VCaP (cell line): ENCODE measurements around the gene ATXN7L1.

ENCODE experiments used
- H3K27ac ChIP-seq: fragments of 450-650 bp; 2 replicates; pipeline ENCODE4 v1.5.1; 2017
- TF ChIP-seq, protein P1 (sequence below): fragments of 450-650 bp; conservative IDR thresholded peaks from 2 replicates; pipeline ENCODE4 v1.5.1; 2017; ENCODE audit warnings: mild to moderate bottlenecking, moderate library complexity

The ATXN7L1 gene

GRCh38 chr7:105652359-105652993, 223.9 kb downstream of the ATXN7L1 start:
- TF ChIP-seq, protein P1, sequence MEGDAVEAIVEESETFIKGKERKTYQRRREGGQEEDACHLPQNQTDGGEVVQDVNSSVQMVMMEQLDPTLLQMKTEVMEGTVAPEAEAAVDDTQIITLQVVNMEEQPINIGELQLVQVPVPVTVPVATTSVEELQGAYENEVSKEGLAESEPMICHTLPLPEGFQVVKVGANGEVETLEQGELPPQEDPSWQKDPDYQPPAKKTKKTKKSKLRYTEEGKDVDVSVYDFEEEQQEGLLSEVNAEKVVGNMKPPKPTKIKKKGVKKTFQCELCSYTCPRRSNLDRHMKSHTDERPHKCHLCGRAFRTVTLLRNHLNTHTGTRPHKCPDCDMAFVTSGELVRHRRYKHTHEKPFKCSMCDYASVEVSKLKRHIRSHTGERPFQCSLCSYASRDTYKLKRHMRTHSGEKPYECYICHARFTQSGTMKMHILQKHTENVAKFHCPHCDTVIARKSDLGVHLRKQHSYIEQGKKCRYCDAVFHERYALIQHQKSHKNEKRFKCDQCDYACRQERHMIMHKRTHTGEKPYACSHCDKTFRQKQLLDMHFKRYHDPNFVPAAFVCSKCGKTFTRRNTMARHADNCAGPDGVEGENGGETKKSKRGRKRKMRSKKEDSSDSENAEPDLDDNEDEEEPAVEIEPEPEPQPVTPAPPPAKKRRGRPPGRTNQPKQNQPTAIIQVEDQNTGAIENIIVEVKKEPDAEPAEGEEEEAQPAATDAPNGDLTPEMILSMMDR: peak; percentile 97
- peak overlapping the region; percentile 15 for H3K27ac ChIP-seq

DNA sequence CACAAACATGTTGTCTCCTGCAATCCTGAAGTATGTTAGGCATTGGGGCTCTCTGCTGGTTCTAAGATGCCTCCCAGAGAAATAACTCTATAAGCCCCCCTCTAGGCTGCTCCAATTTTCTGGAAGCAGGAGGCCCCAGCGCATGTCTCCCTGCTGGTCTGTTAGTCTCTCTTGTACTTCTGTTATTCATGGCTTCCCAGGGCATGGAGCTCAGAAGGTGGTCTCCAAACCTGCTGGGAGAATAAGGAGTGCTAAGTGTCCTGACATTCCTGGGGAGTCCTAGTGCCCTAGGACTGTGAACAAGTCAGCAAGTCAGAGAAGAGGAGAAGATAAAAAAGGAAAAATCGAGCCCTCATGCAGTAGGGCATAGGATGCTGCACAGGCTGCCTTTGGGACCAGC, 224.6 kb downstream of the ATXN7L1 start:
- TF ChIP-seq, protein P1: no peak
- no peak overlapping the region for H3K27ac ChIP-seq

DNA sequence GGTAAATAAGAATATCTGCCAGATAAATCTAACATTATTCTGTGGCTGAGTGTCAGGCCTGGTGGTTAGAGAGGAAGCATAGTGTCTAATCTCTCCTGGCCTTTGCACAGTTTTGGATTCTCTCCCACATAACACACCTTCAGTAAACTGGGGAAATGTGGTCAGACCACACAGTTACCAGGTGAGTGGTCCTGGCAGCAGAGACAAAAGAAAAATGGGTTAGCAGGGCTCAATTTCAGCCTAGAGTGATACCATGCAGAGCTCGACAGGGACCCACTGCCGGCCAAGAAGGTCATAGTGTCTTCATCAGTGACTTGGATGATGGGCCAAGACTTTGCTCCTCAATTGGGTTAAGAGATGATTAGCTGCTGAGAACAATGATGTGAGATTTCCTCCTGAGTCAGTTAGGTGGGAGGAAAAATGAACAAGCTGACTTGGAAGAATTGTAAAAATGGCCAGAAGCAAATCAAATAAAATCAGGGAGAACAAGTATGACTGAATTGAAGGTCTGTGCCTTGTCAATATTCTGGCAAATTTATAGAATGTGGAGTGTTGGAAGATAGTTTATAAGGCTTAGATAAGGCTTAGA, 225.9 kb downstream of the ATXN7L1 start:
- H3K27ac ChIP-seq: no peak overlapping the region
- TF ChIP-seq, protein P1: no peak

DNA sequence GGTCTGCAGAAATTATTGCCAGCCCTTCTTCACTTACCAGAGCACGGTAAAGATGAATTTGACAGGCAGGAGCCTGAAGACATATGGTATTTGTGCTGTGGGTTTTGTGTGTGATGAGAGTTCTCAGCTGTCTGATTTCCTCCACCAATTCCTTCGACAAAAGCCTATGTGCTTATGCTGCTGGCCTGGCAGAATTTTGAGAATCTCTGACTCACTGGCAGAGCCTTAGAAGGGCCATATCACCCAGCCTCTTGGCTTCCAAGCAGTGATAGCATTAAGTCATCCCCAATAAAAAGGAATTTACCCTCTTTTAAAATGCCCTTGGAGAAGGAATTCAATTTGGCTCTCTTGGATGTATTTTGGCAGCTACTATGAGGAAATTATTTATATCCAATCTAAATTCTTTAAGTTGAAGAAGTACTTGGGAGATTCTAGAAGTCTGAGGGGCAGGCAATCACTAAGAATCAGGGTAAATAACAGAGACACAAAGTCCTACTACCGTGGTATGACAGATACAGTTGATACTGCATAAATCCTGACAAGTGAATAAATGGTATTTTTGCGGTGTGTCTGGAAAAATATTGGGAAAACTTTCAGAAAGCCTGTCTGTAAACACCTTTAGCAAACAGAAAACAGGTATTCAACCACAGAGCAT, 226.5 kb downstream of the ATXN7L1 start:
- TF ChIP-seq, protein P1: no peak
- H3K27ac ChIP-seq: no peak overlapping the region

GRCh38 chr7:105648561-105649401, 227.6 kb downstream of the ATXN7L1 start:
- peak overlapping the region; percentile 30; the same call in 1 of the 2 replicates for H3K27ac ChIP-seq
- TF ChIP-seq, protein P1: no peak

DNA sequence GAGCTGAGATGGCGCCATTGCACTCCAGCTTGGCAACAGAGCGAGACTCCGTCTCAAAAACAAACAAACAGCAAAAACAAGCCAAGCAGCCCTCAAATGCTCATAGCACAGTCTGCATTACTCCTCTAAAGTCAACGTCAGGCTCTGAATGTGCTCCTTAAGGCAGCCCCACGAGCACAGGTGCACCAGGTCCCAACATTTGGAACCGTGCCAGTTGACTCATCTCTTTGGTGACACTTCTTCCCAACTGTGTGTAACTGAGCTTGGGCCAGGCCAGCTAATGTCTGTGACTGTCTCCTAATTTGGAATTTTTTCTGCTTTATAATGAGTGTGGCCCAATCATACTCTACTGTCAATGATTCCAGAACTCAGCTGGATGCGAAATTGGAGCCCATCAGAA, 228.8 kb downstream of the ATXN7L1 start:
- TF ChIP-seq, protein P1: no peak
- H3K27ac ChIP-seq: no peak overlapping the region

GRCh38 chr7:105644937-105645336, 231.5 kb downstream of the ATXN7L1 start:
- TF ChIP-seq, protein P1: no peak
- H3K27ac ChIP-seq: no peak overlapping the region
